A673 (cell line): ENCODE results near the gene FAM13A.

Experiments used
- EZH2 ChIP-seq: fragments of 200-600 bp; sonication (generic); IDR thresholded peaks from 2 replicates; pipeline ENCODE4 v1.6.1; 2017; ENCODE audit warnings: borderline replicate concordance, low read depth, mild to moderate bottlenecking, mixed read lengths, antibody characterized with exemption, low read length; ENCODE audit not compliant: poor library complexity, severe bottlenecking
- TF ChIP-seq, protein P1 (sequence below): fragments of 300-800, 200-600 bp; sonication (generic); conservative IDR thresholded peaks from 2 replicates; pipeline ENCODE4 v1.5.1; 2017; ENCODE audit warnings: low read depth, mild to moderate bottlenecking, antibody characterized with exemption, low read length, moderate library complexity, mixed read lengths

DNA sequence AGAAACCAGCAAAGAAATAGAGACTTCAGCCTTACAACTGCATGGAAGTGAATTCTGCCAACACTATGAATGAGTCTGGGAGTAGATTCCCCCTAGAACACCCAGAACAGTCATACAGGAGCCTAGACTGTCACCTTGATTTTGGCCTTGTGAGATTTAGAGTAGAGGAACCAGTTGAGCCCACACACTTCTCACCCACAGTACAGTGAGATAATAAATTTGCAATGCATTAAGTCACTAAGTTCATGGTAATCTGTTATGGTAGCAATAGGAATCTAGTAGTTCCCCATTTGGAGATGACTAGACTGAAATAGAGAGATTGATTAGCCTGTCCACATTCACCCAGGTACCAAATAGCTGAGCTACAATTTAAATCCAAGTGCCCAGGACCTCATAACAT is 59.0 kb downstream of the FAM13A start:
- TF ChIP-seq, protein P1, sequence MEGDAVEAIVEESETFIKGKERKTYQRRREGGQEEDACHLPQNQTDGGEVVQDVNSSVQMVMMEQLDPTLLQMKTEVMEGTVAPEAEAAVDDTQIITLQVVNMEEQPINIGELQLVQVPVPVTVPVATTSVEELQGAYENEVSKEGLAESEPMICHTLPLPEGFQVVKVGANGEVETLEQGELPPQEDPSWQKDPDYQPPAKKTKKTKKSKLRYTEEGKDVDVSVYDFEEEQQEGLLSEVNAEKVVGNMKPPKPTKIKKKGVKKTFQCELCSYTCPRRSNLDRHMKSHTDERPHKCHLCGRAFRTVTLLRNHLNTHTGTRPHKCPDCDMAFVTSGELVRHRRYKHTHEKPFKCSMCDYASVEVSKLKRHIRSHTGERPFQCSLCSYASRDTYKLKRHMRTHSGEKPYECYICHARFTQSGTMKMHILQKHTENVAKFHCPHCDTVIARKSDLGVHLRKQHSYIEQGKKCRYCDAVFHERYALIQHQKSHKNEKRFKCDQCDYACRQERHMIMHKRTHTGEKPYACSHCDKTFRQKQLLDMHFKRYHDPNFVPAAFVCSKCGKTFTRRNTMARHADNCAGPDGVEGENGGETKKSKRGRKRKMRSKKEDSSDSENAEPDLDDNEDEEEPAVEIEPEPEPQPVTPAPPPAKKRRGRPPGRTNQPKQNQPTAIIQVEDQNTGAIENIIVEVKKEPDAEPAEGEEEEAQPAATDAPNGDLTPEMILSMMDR = no peak
- no peak for TF ChIP-seq EZH2
